Forelimb muscle (tissue), 1 donor: ENCODE measurements around the gene TMEM114. TPM values are rescaled to one million over a fixed set of nuclear protein-coding genes. Genes with fewer than 3 reads are reported as not detected.
"Not testable (repeated sequence)": the region's sequence is repeated elsewhere in the genome, so short reads cannot be mapped to it uniquely, and the experiment has no call there.

Experiments used
- DNase-seq: peaks from one replicate; pipeline ENCODE4 v3.0.0-alpha.2; 2013; ENCODE audit warnings: low read depth
- polyA plus RNA-seq: library from polyadenylated mRNA; unstranded; fragments of 120-200 nt; gene quantifications from one replicate; pipeline ENCODE4 v1.2.1, GENCODE V29; 2013; ENCODE audit not compliant: insufficient read length

TMEM114 gene
- polyA plus RNA-seq, 1 donor: not detected

GRCh38 chr16:8576141-8577004 is 13.9 kb downstream of the TMEM114 start:
- DNase-seq: no peak

- no peak for DNase-seq
Measured at GRCh38 chr16:8575399-8575798, 14.9 kb downstream of the TMEM114 start.

- no peak for DNase-seq
Measured at GRCh38 chr16:8572919-8573724, 17.2 kb downstream of the TMEM114 start.

- no peak for DNase-seq
Measured at GRCh38 chr16:8572063-8572918, 18.0 kb downstream of the TMEM114 start.

GRCh38 chr16:8571061-8571596 is 19.2 kb downstream of the TMEM114 start:
- no peak for DNase-seq

- DNase-seq: not testable (repeated sequence)
Measured at GRCh38 chr16:8570393-8570792, 19.9 kb downstream of the TMEM114 start.

- no peak for DNase-seq
Measured at GRCh38 chr16:8569650-8570346, 20.5 kb downstream of the TMEM114 start.

GRCh38 chr16:8568231-8568617 is 22.1 kb downstream of the TMEM114 start:
- DNase-seq: no peak

GRCh38 chr16:8567355-8568230 is 22.7 kb downstream of the TMEM114 start:
- DNase-seq: peak; percentile 59

GRCh38 chr16:8565498-8565897 is 24.8 kb downstream of the TMEM114 start:
- DNase-seq: no peak

GRCh38 chr16:8564934-8565345 is 25.4 kb downstream of the TMEM114 start:
- no peak for DNase-seq

GRCh38 chr16:8563944-8564540 is 26.3 kb downstream of the TMEM114 start:
- not testable (repeated sequence) for DNase-seq

GRCh38 chr16:8561496-8561895 is 28.8 kb downstream of the TMEM114 start:
- DNase-seq: no peak

- no peak for DNase-seq
Measured at GRCh38 chr16:8555400-8555799, 34.9 kb downstream of the TMEM114 start.

- DNase-seq: no peak
Measured at GRCh38 chr16:8554881-8555280, 35.4 kb downstream of the TMEM114 start.

GRCh38 chr16:8554022-8554421 is 36.3 kb downstream of the TMEM114 start:
- no peak for DNase-seq

- DNase-seq: no peak
Measured at GRCh38 chr16:8552487-8553221, 37.7 kb downstream of the TMEM114 start.

- DNase-seq: no peak
Measured at GRCh38 chr16:8551388-8552332, 38.7 kb downstream of the TMEM114 start.
